C4-2B (cell line): Measurements from ENCODE around the gene STPG3.

Source experiments
- H3K27ac ChIP-seq: fragments of 450-650 bp; 2 replicates; pipeline ENCODE4 v1.5.1; 2017
- ZFX ChIP-seq: fragments of 450-650 bp; IDR thresholded peaks from 2 replicates; pipeline ENCODE4 v1.6.1; 2017
- TF ChIP-seq, protein P1 (sequence below): fragments of 450-650 bp; conservative IDR thresholded peaks from 2 replicates; pipeline ENCODE4 v1.5.1; 2017; ENCODE audit warnings: mild to moderate bottlenecking

STPG3 gene

GRCh38 chr9:137294681-137295237 is 43.7 kb downstream of the STPG3 start:
- TF ChIP-seq ZFX, result no peak
- TF ChIP-seq, protein P1, sequence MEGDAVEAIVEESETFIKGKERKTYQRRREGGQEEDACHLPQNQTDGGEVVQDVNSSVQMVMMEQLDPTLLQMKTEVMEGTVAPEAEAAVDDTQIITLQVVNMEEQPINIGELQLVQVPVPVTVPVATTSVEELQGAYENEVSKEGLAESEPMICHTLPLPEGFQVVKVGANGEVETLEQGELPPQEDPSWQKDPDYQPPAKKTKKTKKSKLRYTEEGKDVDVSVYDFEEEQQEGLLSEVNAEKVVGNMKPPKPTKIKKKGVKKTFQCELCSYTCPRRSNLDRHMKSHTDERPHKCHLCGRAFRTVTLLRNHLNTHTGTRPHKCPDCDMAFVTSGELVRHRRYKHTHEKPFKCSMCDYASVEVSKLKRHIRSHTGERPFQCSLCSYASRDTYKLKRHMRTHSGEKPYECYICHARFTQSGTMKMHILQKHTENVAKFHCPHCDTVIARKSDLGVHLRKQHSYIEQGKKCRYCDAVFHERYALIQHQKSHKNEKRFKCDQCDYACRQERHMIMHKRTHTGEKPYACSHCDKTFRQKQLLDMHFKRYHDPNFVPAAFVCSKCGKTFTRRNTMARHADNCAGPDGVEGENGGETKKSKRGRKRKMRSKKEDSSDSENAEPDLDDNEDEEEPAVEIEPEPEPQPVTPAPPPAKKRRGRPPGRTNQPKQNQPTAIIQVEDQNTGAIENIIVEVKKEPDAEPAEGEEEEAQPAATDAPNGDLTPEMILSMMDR, result no peak
- peak overlapping the region; percentile 13; the same call in 1 of the 2 replicates for H3K27ac ChIP-seq

DNA sequence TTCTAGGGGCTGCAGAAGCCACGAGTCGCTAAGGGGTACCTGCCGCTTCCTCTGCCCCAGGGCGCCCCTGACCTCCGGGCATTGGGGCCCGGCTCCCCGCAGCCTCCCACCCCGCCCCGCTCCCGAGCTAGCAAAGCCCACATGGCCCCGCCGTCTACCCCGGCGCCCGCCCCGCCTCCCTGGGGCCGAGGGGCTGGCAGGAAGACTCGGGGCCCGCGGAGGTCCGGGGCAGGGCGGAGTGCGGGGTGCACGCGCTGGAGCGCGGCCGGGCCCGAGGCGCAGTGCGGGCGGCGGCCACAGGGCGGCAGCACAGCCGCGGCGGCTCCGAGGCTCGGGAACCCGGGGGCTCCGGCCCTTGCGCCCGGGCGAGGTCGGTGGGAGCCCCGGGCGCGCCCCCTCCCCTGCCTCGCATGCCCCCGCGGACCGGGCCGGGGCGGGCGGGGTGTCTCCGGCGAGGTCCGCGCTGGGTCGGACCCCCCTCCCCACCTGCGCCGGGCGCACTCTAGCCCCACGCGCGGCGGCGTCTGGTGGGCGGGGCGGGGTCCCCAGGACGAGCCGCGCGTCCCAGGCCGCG is 44.2 kb downstream of the STPG3 start:
- TF ChIP-seq, protein P1, result peak; percentile 97
- TF ChIP-seq ZFX, result no peak
- peak overlapping the region; percentile 13; the same call in 1 of the 2 replicates for H3K27ac ChIP-seq

DNA sequence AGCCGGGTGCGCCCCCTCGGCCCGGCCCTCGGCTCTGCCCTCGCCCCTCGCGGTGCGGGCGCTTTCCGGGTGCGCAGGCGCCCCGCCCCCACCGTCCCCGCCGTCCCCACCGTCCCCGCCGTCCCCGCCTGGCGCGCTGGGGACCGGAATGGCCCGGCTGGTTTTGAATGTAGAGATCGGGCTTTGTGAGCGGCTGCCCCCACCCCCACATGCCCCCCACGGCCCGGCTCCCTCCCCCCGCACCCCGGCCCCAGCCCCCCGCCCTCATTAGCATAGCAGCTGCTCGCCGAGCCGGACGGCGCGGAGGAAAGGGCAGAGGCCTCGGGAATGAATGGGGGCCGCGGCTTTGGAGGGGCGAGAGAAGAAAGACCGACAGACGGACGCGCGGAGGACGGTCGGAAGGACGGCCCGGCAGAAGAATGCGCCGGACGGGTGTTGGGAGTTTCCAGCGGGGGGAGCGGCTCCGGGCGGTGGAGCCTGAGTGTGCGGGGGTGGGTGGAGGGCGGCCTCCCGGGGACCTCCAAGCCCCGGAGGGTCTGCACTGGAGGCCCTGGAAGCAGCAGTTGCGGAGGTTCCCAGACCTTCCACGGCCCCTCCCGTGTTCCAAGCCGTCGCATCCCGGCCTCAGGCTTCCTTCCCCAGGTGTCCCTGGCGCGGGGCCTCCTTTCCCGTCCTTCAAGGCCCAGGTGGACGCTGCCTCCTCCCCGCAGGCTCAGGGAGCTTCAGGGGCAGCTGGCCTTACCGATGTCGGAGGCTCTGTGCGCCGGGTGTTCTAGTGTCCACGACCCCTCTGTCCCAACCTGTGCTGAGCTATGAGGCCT is 45.0 kb downstream of the STPG3 start:
- peak overlapping the region; percentile 36 for H3K27ac ChIP-seq
- TF ChIP-seq ZFX, result no peak
- TF ChIP-seq, protein P1, result no peak

- TF ChIP-seq, protein P1, result no peak
- peak; percentile 29; the same call in 1 of the 2 replicates for TF ChIP-seq ZFX
- H3K27ac ChIP-seq, result peak overlapping the region; percentile 36
Observed at GRCh38 chr9:137296670-137297664, 45.9 kb downstream of the STPG3 start.

DNA sequence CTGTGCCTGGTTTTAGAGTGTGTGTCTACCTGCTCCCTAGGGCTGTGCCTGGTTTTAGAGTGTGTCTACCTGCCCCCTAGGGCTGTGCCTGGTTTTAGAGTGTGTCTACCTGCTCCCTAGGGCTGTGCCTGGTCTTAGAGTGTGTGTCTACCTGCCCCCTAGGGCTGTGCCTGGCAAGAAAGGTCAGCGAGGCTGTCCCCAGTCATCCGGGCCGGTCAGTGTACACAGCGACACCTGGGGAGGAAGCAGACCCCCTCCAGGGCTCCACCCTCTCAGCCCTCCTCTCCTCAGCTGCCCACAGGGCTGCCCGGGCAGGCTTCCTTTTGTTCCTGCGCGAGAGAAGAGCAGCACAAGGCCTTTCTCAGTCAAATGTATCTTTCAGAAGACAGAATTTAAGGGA is 46.9 kb downstream of the STPG3 start:
- TF ChIP-seq, protein P1, result no peak
- no peak for TF ChIP-seq ZFX
- H3K27ac ChIP-seq, result no peak overlapping the region; the same call in 1 of the 2 replicates

DNA sequence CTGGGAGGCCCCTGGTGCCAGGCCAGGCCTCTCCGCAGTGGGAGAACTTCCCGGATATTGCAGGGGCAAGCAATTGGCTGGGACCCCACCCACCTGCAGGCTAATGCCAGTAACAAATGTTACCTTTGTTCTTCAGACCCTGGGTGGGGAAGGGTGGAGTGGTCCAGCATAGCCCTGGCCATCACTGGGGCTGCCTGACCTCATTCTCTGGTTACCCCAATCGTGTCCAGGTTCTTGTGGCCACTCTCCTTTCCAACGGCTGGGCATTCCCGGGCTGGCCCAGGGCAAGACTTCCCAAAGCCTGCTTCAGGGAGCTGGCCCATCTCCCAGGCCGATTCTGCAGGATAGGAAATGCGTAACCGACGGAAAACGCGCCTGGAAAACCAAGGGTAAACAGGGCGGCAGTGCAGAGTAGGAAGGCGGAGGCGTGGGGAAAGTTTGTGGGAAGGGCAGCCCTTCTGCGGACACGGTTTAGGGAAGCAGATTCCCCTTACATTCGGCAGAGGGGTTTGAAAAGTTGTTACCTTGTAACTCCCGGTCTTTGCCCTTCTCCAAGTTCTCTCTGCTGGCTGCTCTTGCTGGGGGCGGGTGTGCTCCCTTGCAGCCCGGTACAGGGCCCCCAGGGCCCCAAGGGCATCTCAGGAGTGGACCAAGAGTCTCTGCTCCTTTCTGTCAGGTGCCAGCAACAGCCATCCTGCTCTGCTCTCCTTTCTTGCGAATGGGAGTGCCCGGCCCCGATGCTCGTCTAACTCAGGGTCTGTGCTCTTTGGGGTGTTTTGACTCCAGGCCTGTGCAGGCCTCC is 47.5 kb downstream of the STPG3 start:
- no peak overlapping the region; the same call in 1 of the 2 replicates for H3K27ac ChIP-seq
- no peak for TF ChIP-seq ZFX
- TF ChIP-seq, protein P1, result no peak
